A549 (cell line): ENCODE results near the gene FBXO41. TPM values are rescaled to one million over a fixed set of nuclear protein-coding genes. Genes with fewer than 3 reads are reported as not detected.
A peak's percentile ranks its signal among the peaks of the same experiment; 100 is the strongest.

ENCODE experiments used
- ATAC-seq, 2 experiments: fragments of 200-7000 bp in 1 of 2; fragments of >200 bp in 1 of 2; cut with Nextera tagmentation in 1 of 2; cut with Tn5 transposase in 1 of 2; 3 replicates each; pipeline versions ENCODE4 v1.8.0 to v1.9.1; 2018 to 2020; ENCODE audit warnings: mild to moderate bottlenecking in 1 of 2, moderate library complexity in 1 of 2
- CTCF ChIA-PET: fragments of 300-600 bp; sonication (Branson Sonifier 250); formaldehyde crosslinking; extraction: SDS; loops from one replicate; lab custom pipeline; 2021; ENCODE audit warnings: antibody characterized with exemption, inconsistent platforms; lab: Yijun Ruan, JAX
- POLR2A ChIA-PET: fragments of 350-600 bp; formaldehyde crosslinking; extraction: SDS; loops from one replicate; lab custom pipeline; 2021; ENCODE audit warnings: antibody characterized with exemption, inconsistent platforms; lab: Yijun Ruan, JAX
- DNase-seq, 2 experiments: peaks; one replicate each; pipeline versions ENCODE4 v3.0.0 to v3.0.0-alpha.2; 2011 to 2016; ENCODE audit warnings: low read depth in 1 of 2, low spot score in 1 of 2
- FAIRE-seq: peaks from 2 replicates; lab custom pipeline; 2011; peaks lifted over from hg19 to GRCh38; lab: Jason Lieb, UNC
- H3K27ac ChIP-seq, 2 experiments: fragments of >200 bp; sonication (Bioruptor Twin); formaldehyde crosslinking; 3 replicates each; pipeline ENCODE4 v1.5.1; 2016 to 2017
- H3K4me1 ChIP-seq: fragments of >200 bp; sonication (Bioruptor Twin); formaldehyde crosslinking; 3 replicates; pipeline ENCODE4 v1.6.1; 2016
- H3K4me2 ChIP-seq: fragments of >200 bp; sonication (Bioruptor Twin); formaldehyde crosslinking; 3 replicates; pipeline ENCODE4 v1.6.1; 2016
- H3K4me3 ChIP-seq: fragments of >200 bp; sonication (Bioruptor Twin); formaldehyde crosslinking; 3 replicates; pipeline ENCODE4 v1.5.1; 2016
- H3K9me3 ChIP-seq: fragments of >200 bp; sonication (Bioruptor Twin); formaldehyde crosslinking; 3 replicates; pipeline ENCODE4 v1.6.1; 2016
- CHD2 ChIP-seq: fragments of 150-350 bp; IDR thresholded peaks from 2 replicates; pipeline ENCODE4 v1.6.1; 2014; ENCODE audit warnings: low read length; ENCODE audit not compliant: partially characterized antibody
- FOSL2 ChIP-seq, 2 experiments: fragments of 450-650 bp in 1 of 2; fragments of >200 bp in 1 of 2; sonication (Bioruptor Twin) in 1 of 2; formaldehyde crosslinking; IDR thresholded peaks; 2 replicates each; pipeline versions ENCODE4 v1.5.0 to v1.6.1; 2016 to 2020; ENCODE audit warnings: mild to moderate bottlenecking in 1 of 2, moderate library complexity in 1 of 2
- GATA3 ChIP-seq: IDR thresholded peaks from 2 replicates; pipeline ENCODE4 v1.6.1; 2012; ENCODE audit warnings: borderline replicate concordance
- HDAC2 ChIP-seq: fragments of 200-600 bp; sonication (generic); IDR thresholded peaks from 2 replicates; pipeline ENCODE4 v1.6.1; 2016
- HOXA7 ChIP-seq: fragments of 250-450 bp; sonication (Bioruptor Pico); IDR thresholded peaks from 2 replicates; pipeline ENCODE4 v1.5.0; 2020; ENCODE audit warnings: mild to moderate bottlenecking, moderate library complexity
- JUN ChIP-seq, 2 experiments: fragments of >200 bp; sonication (Bioruptor Twin); formaldehyde crosslinking; IDR thresholded peaks; 2 replicates in 1 of 2; 3 replicates in 1 of 2; pipeline ENCODE4 v1.6.1; 2016 to 2017
- KDM5A ChIP-seq: fragments of 200-600 bp; sonication (generic); IDR thresholded peaks from 2 replicates; pipeline ENCODE4 v1.6.1; 2016; ENCODE audit warnings: antibody characterized with exemption, mild to moderate bottlenecking
- MAFK ChIP-seq: fragments of 450-650 bp; IDR thresholded peaks from 2 replicates; pipeline ENCODE4 v1.6.1; 2014; ENCODE audit not compliant: partially characterized antibody
- MYC ChIP-seq: IDR thresholded peaks from 2 replicates; pipeline ENCODE4 v1.6.1; 2012; ENCODE audit warnings: mild to moderate bottlenecking, inconsistent platforms, low read length, improper control_type of control experiment, borderline replicate concordance
- NFE2L2 ChIP-seq: fragments of 150-350 bp; conservative IDR thresholded peaks from 2 replicates; pipeline ENCODE4 v1.6.1; 2014; ENCODE audit warnings: low read length
- PHF8 ChIP-seq: fragments of 200-600 bp; sonication (generic); IDR thresholded peaks from 2 replicates; pipeline ENCODE4 v1.6.1; 2016; ENCODE audit warnings: low read depth, mild to moderate bottlenecking, antibody characterized with exemption, moderate library complexity, borderline replicate concordance
- POLR2A ChIP-seq: IDR thresholded peaks from 2 replicates; pipeline ENCODE4 v1.6.1; 2012; ENCODE audit warnings: mild to moderate bottlenecking, low read length
- POLR2AphosphoS2 ChIP-seq: conservative IDR thresholded peaks from 2 replicates; pipeline ENCODE4 v1.6.1; 2012; ENCODE audit warnings: low read length, improper control_type of control experiment, inconsistent platforms
- RAD21 ChIP-seq, 2 experiments: fragments of >200 bp in 1 of 2; sonication (Bioruptor Twin) in 1 of 2; formaldehyde crosslinking in 1 of 2; IDR thresholded peaks in 1 of 2; conservative IDR thresholded peaks in 1 of 2; 2 replicates in 1 of 2; 3 replicates in 1 of 2; pipeline ENCODE4 v1.6.1; 2012 to 2018; ENCODE audit warnings: inconsistent platforms in 1 of 2
- RARB ChIP-seq: fragments of 250-450 bp; sonication (Bioruptor Pico); IDR thresholded peaks from 2 replicates; pipeline ENCODE4 v1.8.0; 2021; ENCODE audit warnings: mild to moderate bottlenecking, moderate library complexity
- RFX5 ChIP-seq: fragments of 450-650 bp; IDR thresholded peaks from 2 replicates; pipeline ENCODE4 v1.7.1; 2014; ENCODE audit warnings: antibody characterized with exemption, mild to moderate bottlenecking, moderate library complexity
- RNF2 ChIP-seq: fragments of 200-600 bp; sonication (generic); IDR thresholded peaks from 2 replicates; pipeline ENCODE4 v1.6.1; 2016; ENCODE audit warnings: low read depth, mild to moderate bottlenecking, antibody characterized with exemption, moderate library complexity, borderline replicate concordance
- SMC3 ChIP-seq: fragments of >200 bp; sonication (Bioruptor Twin); formaldehyde crosslinking; IDR thresholded peaks from 3 replicates; pipeline ENCODE4 v1.6.1; 2018; ENCODE audit warnings: inconsistent platforms
- SREBF2 ChIP-seq: fragments of 450-650 bp; IDR thresholded peaks from 2 replicates; pipeline ENCODE4 v1.6.1; 2014; ENCODE audit warnings: mild to moderate bottlenecking, moderate library complexity
- ZC3H11A ChIP-seq: fragments of 450-650 bp; IDR thresholded peaks from 2 replicates; pipeline ENCODE4 v1.6.1; 2014; ENCODE audit warnings: antibody characterized with exemption, mild to moderate bottlenecking
- ZFP36 ChIP-seq: fragments of 450-650 bp; IDR thresholded peaks from 2 replicates; pipeline ENCODE4 v1.6.1; 2014; ENCODE audit warnings: borderline replicate concordance; ENCODE audit not compliant: partially characterized antibody
- WGBS: methylation state at CpG from one replicate; pipeline ENCODE4 v1.1.6; 2017; ENCODE audit errors: missing lambda C conversion rate; 5-methylcytosine and 5-hydroxymethylcytosine counted together
- polyA plus RNA-seq, 4 experiments: library from polyadenylated mRNA; depleted of rRNA in 3 of 4; stranded (reverse); fragments of >200 nt; fragmentation: RNase III in 1 of 4; extraction: RNeasy Plus Mini Kit Qiagen cat#74134 plus additional on column Dnase treatment in 1 of 4; gene quantifications; 2 replicates in 3 of 4; 3 replicates in 1 of 4; pipeline ENCODE4 v1.2.3, GENCODE V29; 2011 to 2017
- TF ChIP-seq, protein P1 (sequence below): fragments of >200 bp; sonication (Bioruptor Twin); formaldehyde crosslinking; IDR thresholded peaks from 2 replicates; pipeline ENCODE4 v1.6.1; 2016
- TF ChIP-seq, protein P2 (sequence below): fragments of 250-450 bp; sonication (Bioruptor Pico); IDR thresholded peaks from 2 replicates; pipeline ENCODE4 v1.5.0; 2021; ENCODE audit warnings: mild to moderate bottlenecking, moderate library complexity, borderline replicate concordance
- TF ChIP-seq, protein P3 (sequence below): fragments of >200 bp; sonication (Bioruptor Twin); formaldehyde crosslinking; IDR thresholded peaks from 3 replicates; pipeline ENCODE4 v1.6.1; 2016

FBXO41 gene
- polyA plus RNA-seq, 2 of the 4 experiments (the other 2 are of a cell fraction) = 3.2 to 6.4 TPM

DNA sequence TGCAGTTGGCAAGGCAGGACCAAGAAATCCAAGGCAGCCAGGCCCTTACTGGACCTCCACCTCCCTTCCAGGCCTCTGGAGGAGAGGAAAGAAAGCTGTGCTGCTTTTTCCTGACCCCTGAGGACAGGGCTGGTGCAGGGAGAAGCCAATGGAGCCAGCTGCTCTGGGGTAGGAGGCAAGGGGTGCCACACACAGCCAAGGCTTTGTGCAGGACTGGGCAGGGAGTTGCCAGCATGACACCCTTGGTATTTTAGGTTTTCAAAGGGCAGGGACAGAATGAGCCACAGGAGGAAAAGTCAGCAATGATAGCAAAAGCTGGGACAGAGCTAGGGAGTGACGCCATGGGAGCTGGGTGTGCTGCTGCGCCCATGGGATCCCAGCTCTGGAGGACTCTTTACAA, 27.3 kb downstream of the FBXO41 start:
- no peak for FAIRE-seq
- CTCF ChIA-PET = interaction anchor here (1.1 to 4.8 kb wide), 11 partner anchors 8 to 171 kb away, joined by 3 to 50 read pairs (median 6); partner anchors contain the start of gene EGR4

DNA sequence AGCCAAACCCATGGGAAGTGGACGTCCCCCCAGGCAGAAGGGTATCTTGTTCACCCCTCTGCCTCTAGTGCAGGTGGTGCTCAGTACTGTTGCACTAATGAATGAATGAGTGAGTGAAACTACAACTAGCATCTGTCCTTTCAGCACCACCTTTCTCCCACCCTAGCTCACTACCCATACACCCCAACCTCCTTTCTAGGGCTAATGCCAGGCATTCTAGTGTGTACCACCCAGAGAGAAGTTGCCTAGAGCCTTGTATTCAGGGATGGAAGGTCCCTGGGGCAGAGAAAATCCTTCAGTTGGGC, 27.7 kb downstream of the FBXO41 start:
- ATAC-seq (peak in 1 of 2 experiments; percentile 3; a peak in 3 of 6 replicates), DNase-seq (no peak), FAIRE-seq (no peak)
- ChIA-PET CTCF (interaction anchor here (1.1 to 4.8 kb wide), 8 partner anchors 8 to 171 kb away, joined by 3 to 50 read pairs (median 8); partner anchors contain the start of gene EGR4), POLR2A (interaction anchor here (2.1 kb wide), 1 partner anchor 23 kb away, joined by 8 read pairs; the partner anchor contains the start of genes CCT7 and PRADC1)
- 67% methylated on average over 1 of the region's 1 CpG for WGBS
- Histone ChIP-seq H3K27ac (no peak overlapping the region), H3K4me3 (no peak overlapping the region), H3K9me3 (no peaks in the 10 kb centered on the region), H3K4me2 (no peak overlapping the region), H3K4me1 (no peaks in the 10 kb centered on the region)
- no peak for TF ChIP-seq KDM5A
- TF ChIP-seq RAD21 (conservative IDR thresholded peaks at IDR 0.05 in 1 of 2, IDR thresholded peaks at IDR 0.05 in 1 of 2) = no peak
- no peak for TF ChIP-seq RARB (CRISPR knock-in tag)
- TF ChIP-seq HOXA7 (CRISPR knock-in tag) = no peak
- TF ChIP-seq SREBF2 = no peak
- no peak for TF ChIP-seq RNF2
- TF ChIP-seq MAFK = no peak

More for the DNA sequence above, 27.3 kb downstream of the FBXO41 start:
- Histone ChIP-seq H3K4me2 (no peak overlapping the region), H3K27ac (no peak overlapping the region), H3K9me3 (no peaks in the 10 kb centered on the region), H3K4me3 (no peak overlapping the region), H3K4me1 (no peaks in the 10 kb centered on the region)
- DNase-seq (no peak), ATAC-seq (peak; percentile 0 to 5; a peak in 3 of 6 replicates)
- WGBS = 94% methylated on average over 2 of the region's 2 CpGs
- POLR2A ChIA-PET = interaction anchor here (1.4 to 2.1 kb wide), 2 partner anchors 12 to 24 kb away, joined by 5 to 8 read pairs; partner anchors contain the start of genes CCT7 and PRADC1
- TF ChIP-seq GATA3 (no peak), HDAC2 (no peak), RFX5 (no peak), MAFK (no peak), SMC3 (no peak), FOSL2 (IDR thresholded peaks at IDR 0.05) (no peak), FOSL2 (CRISPR knock-in tag; IDR thresholded peaks at IDR 0.05) (no peak), MYC (no peak), NFE2L2 (no peak), ZFP36 (no peak)
- TF ChIP-seq, protein P1, sequence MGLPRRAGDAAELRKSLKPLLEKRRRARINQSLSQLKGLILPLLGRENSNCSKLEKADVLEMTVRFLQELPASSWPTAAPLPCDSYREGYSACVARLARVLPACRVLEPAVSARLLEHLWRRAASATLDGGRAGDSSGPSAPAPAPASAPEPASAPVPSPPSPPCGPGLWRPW = no peak

DNA sequence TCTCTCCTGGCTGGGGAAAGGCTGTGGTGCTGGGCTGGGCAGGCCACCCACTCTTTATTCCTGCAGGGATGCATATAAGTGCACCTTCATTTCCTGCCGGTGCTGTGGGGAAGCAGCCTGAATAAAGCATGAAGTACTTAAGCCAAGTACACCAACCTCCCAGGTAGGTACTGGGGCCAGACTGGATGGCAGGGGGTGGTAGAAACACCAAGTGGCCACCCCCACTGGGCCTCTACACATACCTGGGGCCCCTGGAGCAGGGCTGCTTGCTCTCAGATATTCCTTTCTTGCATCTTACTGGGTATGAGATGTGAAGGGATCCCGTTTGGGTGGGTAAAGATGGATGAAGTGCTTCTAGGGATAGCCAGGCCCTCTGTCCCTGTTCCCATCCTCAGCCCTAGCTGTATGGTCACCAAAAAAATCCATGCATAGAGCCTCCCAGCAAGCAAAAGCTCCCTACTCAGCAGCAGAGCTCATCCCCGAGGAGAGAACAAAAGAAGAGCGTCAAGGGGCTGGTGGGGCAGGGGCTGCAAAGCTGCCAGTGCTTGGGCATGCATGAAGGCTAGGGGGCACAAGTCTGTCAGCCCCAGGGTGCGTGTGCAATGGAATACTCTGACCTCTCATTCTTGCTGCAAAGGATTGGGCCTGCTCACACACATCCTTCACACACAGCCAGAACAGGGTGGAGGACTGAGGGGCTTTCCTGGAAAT, 28.2 kb downstream of the FBXO41 start:
- no peaks in the 10 kb centered on the region for H3K9me3 ChIP-seq
- ChIA-PET CTCF (interaction anchor here (0.8 to 4.8 kb wide), 7 partner anchors 7 to 170 kb away, joined by 3 to 50 read pairs (median 5); partner anchors contain the start of gene EGR4), POLR2A (interaction anchor here (2.1 kb wide), 1 partner anchor 23 kb away, joined by 8 read pairs; the partner anchor contains the start of genes CCT7 and PRADC1)
- H3K4me1 ChIP-seq = no peaks in the 10 kb centered on the region
- FAIRE-seq (no peak), DNase-seq (no peak), ATAC-seq (peak; percentile 2 to 7; a peak in 3 of 6 replicates)
- no peak overlapping the region for H3K27ac ChIP-seq
- H3K4me2 ChIP-seq = no peak overlapping the region
- WGBS = 64% methylated on average over 5 of the region's 5 CpGs
- TF ChIP-seq POLR2A = no peak
- no peak for TF ChIP-seq GATA3
- no peak for TF ChIP-seq POLR2AphosphoS2
- no peak for TF ChIP-seq CHD2
- no peak for TF ChIP-seq ZC3H11A
- TF ChIP-seq, protein P2, sequence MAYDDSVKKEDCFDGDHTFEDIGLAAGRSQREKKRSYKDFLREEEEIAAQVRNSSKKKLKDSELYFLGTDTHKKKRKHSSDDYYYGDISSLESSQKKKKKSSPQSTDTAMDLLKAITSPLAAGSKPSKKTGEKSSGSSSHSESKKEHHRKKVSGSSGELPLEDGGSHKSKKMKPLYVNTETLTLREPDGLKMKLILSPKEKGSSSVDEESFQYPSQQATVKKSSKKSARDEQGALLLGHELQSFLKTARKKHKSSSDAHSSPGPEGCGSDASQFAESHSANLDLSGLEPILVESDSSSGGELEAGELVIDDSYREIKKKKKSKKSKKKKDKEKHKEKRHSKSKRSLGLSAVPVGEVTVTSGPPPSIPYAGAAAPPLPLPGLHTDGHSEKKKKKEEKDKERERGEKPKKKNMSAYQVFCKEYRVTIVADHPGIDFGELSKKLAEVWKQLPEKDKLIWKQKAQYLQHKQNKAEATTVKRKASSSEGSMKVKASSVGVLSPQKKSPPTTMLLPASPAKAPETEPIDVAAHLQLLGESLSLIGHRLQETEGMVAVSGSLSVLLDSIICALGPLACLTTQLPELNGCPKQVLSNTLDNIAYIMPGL = no peak
- TF ChIP-seq SMC3 = no peak
- TF ChIP-seq, protein P3, sequence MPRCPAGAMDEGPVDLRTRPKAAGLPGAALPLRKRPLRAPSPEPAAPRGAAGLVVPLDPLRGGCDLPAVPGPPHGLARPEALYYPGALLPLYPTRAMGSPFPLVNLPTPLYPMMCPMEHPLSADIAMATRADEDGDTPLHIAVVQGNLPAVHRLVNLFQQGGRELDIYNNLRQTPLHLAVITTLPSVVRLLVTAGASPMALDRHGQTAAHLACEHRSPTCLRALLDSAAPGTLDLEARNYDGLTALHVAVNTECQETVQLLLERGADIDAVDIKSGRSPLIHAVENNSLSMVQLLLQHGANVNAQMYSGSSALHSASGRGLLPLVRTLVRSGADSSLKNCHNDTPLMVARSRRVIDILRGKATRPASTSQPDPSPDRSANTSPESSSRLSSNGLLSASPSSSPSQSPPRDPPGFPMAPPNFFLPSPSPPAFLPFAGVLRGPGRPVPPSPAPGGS = no peak
- TF ChIP-seq JUN (IDR thresholded peaks at IDR 0.05) = no peak; a peak in 1 of 5 replicates
- no peak for TF ChIP-seq PHF8
- H3K4me3 ChIP-seq = no peak overlapping the region
